Neural progenitor cell (in vitro differentiated cells): ENCODE results near the gene PRR19. TPM values are rescaled to one million over a fixed set of nuclear protein-coding genes. Genes with fewer than 3 reads are reported as not detected.

Experiments used
- DNase-seq: peaks from one replicate; pipeline ENCODE4 v3.0.0-alpha.2; 2016; ENCODE audit warnings: low spot score
- H2AFZ ChIP-seq: fragments of 200-600 bp; sonication (generic); replicated peaks from 2 replicates; pipeline ENCODE4 v1.6.1; 2016; ENCODE audit warnings: antibody characterized with exemption
- H3F3A ChIP-seq: fragments of 200-600 bp; sonication (generic); 2 replicates; pipeline ENCODE4 v1.6.1; 2016; ENCODE audit warnings: antibody characterized with exemption, low read depth
- H3K27ac ChIP-seq: fragments of 200-600 bp; sonication (generic); 2 replicates; pipeline ENCODE4 v1.5.1; 2016; ENCODE audit warnings: mild to moderate bottlenecking
- H3K27me3 ChIP-seq: fragments of 200-600 bp; sonication (generic); 2 replicates; pipeline ENCODE4 v1.6.1; 2016; ENCODE audit warnings: mild to moderate bottlenecking, moderate library complexity
- H3K36me3 ChIP-seq: fragments of 200-600 bp; sonication (generic); 2 replicates; pipeline ENCODE4 v1.5.1; 2016
- H3K4me1 ChIP-seq: fragments of 200-600 bp; sonication (generic); 2 replicates; pipeline ENCODE4 v1.6.1; 2016; ENCODE audit warnings: mixed run types
- H3K4me2 ChIP-seq: fragments of 200-600 bp; sonication (generic); 2 replicates; pipeline ENCODE4 v1.6.1; 2016
- H3K4me3 ChIP-seq: fragments of 200-600 bp; sonication (generic); 2 replicates; pipeline ENCODE4 v1.5.1; 2016
- H3K79me2 ChIP-seq: fragments of 200-600 bp; sonication (generic); 2 replicates; pipeline ENCODE4 v1.6.1; 2016; ENCODE audit warnings: low read depth
- H3K9ac ChIP-seq: fragments of 200-600 bp; sonication (generic); 2 replicates; pipeline ENCODE4 v1.6.1; 2016
- H3K9me3 ChIP-seq: fragments of 200-600 bp; sonication (generic); 2 replicates; pipeline ENCODE4 v1.5.1; 2016; ENCODE audit warnings: low read depth
- H4K20me1 ChIP-seq: fragments of 200-600 bp; sonication (generic); 2 replicates; pipeline ENCODE4 v1.6.1; 2016; ENCODE audit warnings: low read depth
- H3K27ac Mint-ChIP-seq: 3 replicates; pipeline ENCODE4 v1.8.0; 2021; ENCODE audit warnings: mixed read lengths
- H3K27me3 Mint-ChIP-seq: 2 replicates; pipeline ENCODE4 v1.8.0; 2022; ENCODE audit warnings: low read depth, mild to moderate bottlenecking, inconsistent platforms, moderate library complexity, mixed read lengths; ENCODE audit not compliant: insufficient read depth
- H3K36me3 Mint-ChIP-seq: 3 replicates; pipeline ENCODE4 v1.8.0; 2021; ENCODE audit warnings: mixed read lengths
- H3K4me1 Mint-ChIP-seq: 3 replicates; pipeline ENCODE4 v1.8.0; 2021; ENCODE audit warnings: mixed read lengths
- H3K4me3 Mint-ChIP-seq: 3 replicates; pipeline ENCODE4 v1.8.0; 2021; ENCODE audit warnings: mild to moderate bottlenecking, moderate library complexity, mixed read lengths
- H3K9me3 Mint-ChIP-seq: 3 replicates; pipeline ENCODE4 v1.8.0; 2020; ENCODE audit warnings: mixed read lengths
- EZH2 ChIP-seq: fragments of 200-600 bp; sonication (generic); IDR thresholded peaks from 2 replicates; pipeline ENCODE4 v1.6.1; 2017; ENCODE audit warnings: antibody characterized with exemption, mild to moderate bottlenecking, moderate library complexity
- EZH2phosphoT487 ChIP-seq: fragments of 200-600 bp; sonication (generic); IDR thresholded peaks from 2 replicates; pipeline ENCODE4 v1.6.1; 2017; ENCODE audit warnings: antibody characterized with exemption
- total RNA-seq: library from RNA; depleted of rRNA; stranded (reverse); fragments of >200 nt; gene quantifications from 2 replicates; pipeline ENCODE4 v1.2.3, GENCODE V29; 2015; ENCODE audit warnings: low replicate concordance
- TF ChIP-seq, protein P1 (sequence below): fragments of 200-600 bp; sonication (generic); IDR thresholded peaks from 2 replicates; pipeline ENCODE4 v1.5.1; 2017; ENCODE audit warnings: antibody characterized with exemption, mild to moderate bottlenecking

The PRR19 gene
- total RNA-seq, 1 donor from 2014 or later: 1.0 TPM

DNA sequence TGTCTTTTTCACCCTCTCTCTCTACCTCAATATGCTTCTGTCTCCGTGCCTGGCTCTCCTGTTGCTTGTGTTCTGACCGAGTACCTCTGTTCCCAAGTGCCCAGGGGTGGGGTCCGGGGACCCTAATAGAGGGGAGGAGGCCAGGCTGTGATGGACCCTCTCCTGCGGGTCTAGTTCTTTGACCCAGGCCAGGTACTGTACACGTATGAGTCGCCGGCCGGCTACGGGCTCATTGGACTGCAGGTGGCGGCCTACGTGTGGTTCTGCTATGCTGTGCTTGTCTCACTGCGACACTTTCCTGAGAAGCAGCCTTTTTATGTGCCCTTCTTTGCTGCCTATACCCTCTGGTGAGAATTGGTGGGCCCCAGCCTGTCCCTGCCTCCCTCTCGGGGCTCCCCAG lies 15.6 kb downstream of the PRR19 start:
- Histone ChIP-seq H3K9ac (no peak overlapping the region), H3K4me3 (no peak overlapping the region), H3K79me2 (no peaks in the 10 kb centered on the region), H3F3A (peaks cover 8% of the 10 kb centered on the region), H3K4me2 (no peak overlapping the region), H4K20me1 (peaks cover 8% of the 10 kb centered on the region), H2AFZ (no peak overlapping the region), H3K9me3 (no peaks in the 10 kb centered on the region), H3K27me3 (peaks cover 76% of the 10 kb centered on the region), H3K27ac (no peak overlapping the region), H3K36me3 (no peaks in the 10 kb centered on the region), H3K4me1 (no peaks in the 10 kb centered on the region)
- no peaks in the 10 kb centered on the region for H3K9me3 Mint-ChIP-seq
- H3K4me1 Mint-ChIP-seq: peaks cover 7% of the 10 kb centered on the region
- H3K27me3 Mint-ChIP-seq: peaks cover 30% of the 10 kb centered on the region
- no peak for DNase-seq
- H3K27ac Mint-ChIP-seq: peak overlapping the region; percentile 44
- TF ChIP-seq EZH2 (no peak), EZH2phosphoT487 (no peak)
- TF ChIP-seq, protein P1, sequence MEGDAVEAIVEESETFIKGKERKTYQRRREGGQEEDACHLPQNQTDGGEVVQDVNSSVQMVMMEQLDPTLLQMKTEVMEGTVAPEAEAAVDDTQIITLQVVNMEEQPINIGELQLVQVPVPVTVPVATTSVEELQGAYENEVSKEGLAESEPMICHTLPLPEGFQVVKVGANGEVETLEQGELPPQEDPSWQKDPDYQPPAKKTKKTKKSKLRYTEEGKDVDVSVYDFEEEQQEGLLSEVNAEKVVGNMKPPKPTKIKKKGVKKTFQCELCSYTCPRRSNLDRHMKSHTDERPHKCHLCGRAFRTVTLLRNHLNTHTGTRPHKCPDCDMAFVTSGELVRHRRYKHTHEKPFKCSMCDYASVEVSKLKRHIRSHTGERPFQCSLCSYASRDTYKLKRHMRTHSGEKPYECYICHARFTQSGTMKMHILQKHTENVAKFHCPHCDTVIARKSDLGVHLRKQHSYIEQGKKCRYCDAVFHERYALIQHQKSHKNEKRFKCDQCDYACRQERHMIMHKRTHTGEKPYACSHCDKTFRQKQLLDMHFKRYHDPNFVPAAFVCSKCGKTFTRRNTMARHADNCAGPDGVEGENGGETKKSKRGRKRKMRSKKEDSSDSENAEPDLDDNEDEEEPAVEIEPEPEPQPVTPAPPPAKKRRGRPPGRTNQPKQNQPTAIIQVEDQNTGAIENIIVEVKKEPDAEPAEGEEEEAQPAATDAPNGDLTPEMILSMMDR: no peak
- no peak overlapping the region for H3K4me3 Mint-ChIP-seq
- no peaks in the 10 kb centered on the region for H3K36me3 Mint-ChIP-seq

GRCh38 chr19:42322305-42322704 lies 20.4 kb downstream of the PRR19 start:
- no peak overlapping the region for H3K27ac Mint-ChIP-seq
- Histone ChIP-seq H3F3A (peaks cover 16% of the 10 kb centered on the region), H3K36me3 (no peaks in the 10 kb centered on the region), H3K9ac (no peak overlapping the region), H3K4me1 (peaks cover 7% of the 10 kb centered on the region), H3K4me2 (no peak overlapping the region), H3K4me3 (no peak overlapping the region), H3K9me3 (no peaks in the 10 kb centered on the region), H3K27ac (no peak overlapping the region), H3K27me3 (peaks cover 58% of the 10 kb centered on the region), H3K79me2 (peaks cover 17% of the 10 kb centered on the region), H2AFZ (no peak overlapping the region), H4K20me1 (peaks cover 14% of the 10 kb centered on the region)
- H3K4me1 Mint-ChIP-seq: peaks cover 21% of the 10 kb centered on the region
- H3K27me3 Mint-ChIP-seq: peaks cover 35% of the 10 kb centered on the region
- peaks cover 2% of the 10 kb centered on the region for H3K9me3 Mint-ChIP-seq
- H3K36me3 Mint-ChIP-seq: peaks cover 2% of the 10 kb centered on the region
- no peak overlapping the region for H3K4me3 Mint-ChIP-seq
- DNase-seq: no peak
- TF ChIP-seq, protein P1: no peak
- TF ChIP-seq EZH2phosphoT487 (no peak), EZH2 (no peak)

DNA sequence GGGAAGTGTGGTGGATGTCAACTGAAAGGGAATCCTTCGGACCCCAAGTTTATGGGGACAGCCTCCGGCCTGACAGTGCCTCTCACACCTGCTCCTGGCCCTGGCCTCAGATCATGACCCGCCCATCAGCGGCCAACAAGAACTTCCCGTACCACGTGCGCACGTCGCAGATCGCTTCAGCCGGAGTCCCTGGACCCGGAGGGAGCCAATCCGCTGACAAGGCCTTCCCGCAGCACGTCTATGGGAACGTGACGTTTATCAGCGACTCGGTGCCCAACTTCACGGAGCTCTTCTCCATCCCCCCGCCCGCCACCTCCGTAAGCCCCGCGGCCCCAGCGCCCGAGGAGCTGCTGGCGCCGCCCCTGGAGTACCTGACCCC lies 21.5 kb downstream of the PRR19 start:
- Mint-ChIP-seq H3K9me3 (peaks cover 2% of the 10 kb centered on the region), H3K27ac (no peak overlapping the region), H3K4me3 (peak overlapping the region; percentile 71), H3K27me3 (peaks cover 35% of the 10 kb centered on the region), H3K4me1 (peaks cover 30% of the 10 kb centered on the region), H3K36me3 (peaks cover 2% of the 10 kb centered on the region)
- H3F3A ChIP-seq: peaks cover 16% of the 10 kb centered on the region
- peaks cover 17% of the 10 kb centered on the region for H4K20me1 ChIP-seq
- no peaks in the 10 kb centered on the region for H3K36me3 ChIP-seq
- peaks cover 58% of the 10 kb centered on the region for H3K27me3 ChIP-seq
- H3K9me3 ChIP-seq: no peaks in the 10 kb centered on the region
- peak overlapping the region; percentile 19 for H2AFZ ChIP-seq
- no peak overlapping the region for H3K9ac ChIP-seq
- DNase-seq: peak; percentile 64
- peak overlapping the region; percentile 68 for H3K4me2 ChIP-seq
- H3K4me3 ChIP-seq: peak overlapping the region; percentile 41
- peaks cover 7% of the 10 kb centered on the region for H3K4me1 ChIP-seq
- no peak overlapping the region for H3K27ac ChIP-seq
- H3K79me2 ChIP-seq: peaks cover 23% of the 10 kb centered on the region
- TF ChIP-seq EZH2 (no peak), EZH2phosphoT487 (no peak)
- TF ChIP-seq, protein P1: no peak
